ENCODE measurements around the gene MDM1.

MDM1 gene

GRCh38 chr12:68356986-68357385 is 24.8 kb upstream of the MDM1 start:
- DNase-seq (ENCODE audit: low spot score): no peak

- DNase-seq (ENCODE audit: low spot score): no peak
Measured at GRCh38 chr12:68356060-68356695, 24.0 kb upstream of the MDM1 start.

- DNase-seq (ENCODE audit: low spot score): no peak
Measured at GRCh38 chr12:68354977-68355541, 22.9 kb upstream of the MDM1 start.

- peak; percentile 22 for DNase-seq (ENCODE audit: low spot score)
Measured at GRCh38 chr12:68352067-68352466, 19.9 kb upstream of the MDM1 start.

GRCh38 chr12:68350753-68351152 is 18.6 kb upstream of the MDM1 start:
- no peak for DNase-seq (ENCODE audit: low spot score)

GRCh38 chr12:68349921-68350606 is 17.9 kb upstream of the MDM1 start:
- DNase-seq (ENCODE audit: low spot score): peak; percentile 68

- peak; percentile 27 for DNase-seq (ENCODE audit: low spot score)
Measured at GRCh38 chr12:68349220-68349621, 17.1 kb upstream of the MDM1 start.

GRCh38 chr12:68348419-68348818 is 16.3 kb upstream of the MDM1 start:
- no peak for DNase-seq (ENCODE audit: low spot score)

- DNase-seq (ENCODE audit: low spot score): no peak
Measured at GRCh38 chr12:68345763-68346162, 13.6 kb upstream of the MDM1 start.

- no peak for DNase-seq (ENCODE audit: low spot score)
Measured at GRCh38 chr12:68344126-68344525, 12.0 kb upstream of the MDM1 start.

GRCh38 chr12:68342966-68343365 is 10.8 kb upstream of the MDM1 start:
- no peak for DNase-seq (ENCODE audit: low spot score)

GRCh38 chr12:68341822-68342221 is 9.7 kb upstream of the MDM1 start:
- DNase-seq (ENCODE audit: low spot score): no peak

- DNase-seq (ENCODE audit: low spot score): no peak
Measured at GRCh38 chr12:68340404-68341270, 8.5 kb upstream of the MDM1 start.

- peak; percentile 63 for DNase-seq (ENCODE audit: low spot score)
Measured at GRCh38 chr12:68336889-68337303, 4.7 kb upstream of the MDM1 start.

GRCh38 chr12:68335462-68335861 is 3.3 kb upstream of the MDM1 start:
- no peak for DNase-seq (ENCODE audit: low spot score)

- DNase-seq (ENCODE audit: low spot score): no peak
Measured at GRCh38 chr12:68334132-68334531, 2.0 kb upstream of the MDM1 start.

- no peak for DNase-seq (ENCODE audit: low spot score)
Measured at GRCh38 chr12:68332728-68333630, 817 bp upstream of the MDM1 start.

- no peak for DNase-seq (ENCODE audit: low spot score)
Measured at GRCh38 chr12:68331500-68331868, 678 bp downstream of the MDM1 start.

- no peak for DNase-seq (ENCODE audit: low spot score)
Measured at GRCh38 chr12:68327896-68328295, 4.3 kb downstream of the MDM1 start.

- no peak for DNase-seq (ENCODE audit: low spot score)
Measured at GRCh38 chr12:68326716-68327115, 5.4 kb downstream of the MDM1 start.

- DNase-seq (ENCODE audit: low spot score): no peak
Measured at GRCh38 chr12:68325966-68326365, 6.2 kb downstream of the MDM1 start.

GRCh38 chr12:68324531-68324930 is 7.6 kb downstream of the MDM1 start:
- DNase-seq (ENCODE audit: low spot score): no peak
